Activated T-cell treated with anti-CD3 and anti-CD28 coated beads for 4 hours (primary cell): ENCODE data around the gene FBXO44.
A peak's percentile ranks its signal among the peaks of the same experiment; 100 is the strongest.

Source experiments
- DNase-seq: peaks from one replicate; pipeline ENCODE4 v3.0.0-alpha.2; 2020

The FBXO44 gene

GRCh38 chr1:11661103-11661502 is 6.4 kb downstream of the FBXO44 start:
- no peak for DNase-seq

DNA sequence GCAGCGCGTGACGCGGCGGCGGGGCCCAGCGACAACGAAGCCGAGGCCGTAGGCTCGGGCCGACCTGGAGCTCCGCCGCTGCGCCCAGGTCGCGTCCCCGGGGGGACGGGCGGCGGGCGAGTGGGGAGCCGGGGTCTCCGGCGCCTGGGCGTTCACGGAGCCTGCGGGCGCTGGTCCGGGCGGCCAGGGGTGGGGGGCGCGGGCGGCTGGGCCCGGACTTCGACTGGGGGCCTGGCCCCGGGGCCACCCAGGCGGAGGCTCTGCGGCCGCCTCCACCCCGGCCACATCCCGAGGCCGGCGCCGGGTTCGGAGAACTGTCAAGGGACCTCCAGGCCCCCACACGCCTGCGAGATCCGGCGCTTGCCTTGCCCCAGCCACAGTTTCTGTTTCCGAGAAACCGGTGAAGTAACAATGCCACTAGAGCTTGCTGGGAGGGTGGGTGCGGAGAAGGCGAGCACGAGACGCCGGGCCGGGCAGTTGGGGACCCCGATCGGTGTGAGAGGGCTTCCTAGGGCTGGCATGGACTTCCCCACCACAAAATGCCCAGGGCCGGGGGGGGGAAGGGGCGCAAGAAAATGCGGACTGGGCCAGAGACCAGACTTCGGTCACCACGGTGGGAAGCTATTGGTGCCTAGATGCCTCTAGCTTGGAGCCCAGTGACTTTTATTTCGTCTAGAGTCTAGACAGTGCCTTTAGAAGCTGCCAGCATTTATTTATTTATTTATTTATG is 9.8 kb downstream of the FBXO44 start:
- peak; percentile 53 for DNase-seq

- no peak for DNase-seq
Observed at GRCh38 chr1:11668516-11668915, 13.8 kb downstream of the FBXO44 start.

GRCh38 chr1:11670747-11671146 is 16.1 kb downstream of the FBXO44 start:
- DNase-seq, result no peak

DNA sequence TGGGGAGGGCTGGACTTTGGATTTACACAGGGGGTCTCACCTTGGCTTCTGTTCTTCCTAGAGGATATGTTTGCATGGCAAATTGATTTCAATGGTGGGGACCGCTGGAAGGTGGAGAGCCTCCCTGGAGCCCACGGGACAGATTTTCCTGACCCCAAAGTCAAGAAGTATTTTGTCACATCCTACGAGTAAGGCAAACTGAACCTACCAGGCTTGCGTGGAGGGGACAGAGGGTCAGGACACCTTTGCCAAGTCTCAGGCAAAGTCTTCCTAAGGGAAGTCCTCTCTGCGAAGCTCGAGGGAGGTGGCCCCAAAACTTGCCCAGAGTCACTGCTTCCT is 16.5 kb downstream of the FBXO44 start:
- DNase-seq, result no peak

DNA sequence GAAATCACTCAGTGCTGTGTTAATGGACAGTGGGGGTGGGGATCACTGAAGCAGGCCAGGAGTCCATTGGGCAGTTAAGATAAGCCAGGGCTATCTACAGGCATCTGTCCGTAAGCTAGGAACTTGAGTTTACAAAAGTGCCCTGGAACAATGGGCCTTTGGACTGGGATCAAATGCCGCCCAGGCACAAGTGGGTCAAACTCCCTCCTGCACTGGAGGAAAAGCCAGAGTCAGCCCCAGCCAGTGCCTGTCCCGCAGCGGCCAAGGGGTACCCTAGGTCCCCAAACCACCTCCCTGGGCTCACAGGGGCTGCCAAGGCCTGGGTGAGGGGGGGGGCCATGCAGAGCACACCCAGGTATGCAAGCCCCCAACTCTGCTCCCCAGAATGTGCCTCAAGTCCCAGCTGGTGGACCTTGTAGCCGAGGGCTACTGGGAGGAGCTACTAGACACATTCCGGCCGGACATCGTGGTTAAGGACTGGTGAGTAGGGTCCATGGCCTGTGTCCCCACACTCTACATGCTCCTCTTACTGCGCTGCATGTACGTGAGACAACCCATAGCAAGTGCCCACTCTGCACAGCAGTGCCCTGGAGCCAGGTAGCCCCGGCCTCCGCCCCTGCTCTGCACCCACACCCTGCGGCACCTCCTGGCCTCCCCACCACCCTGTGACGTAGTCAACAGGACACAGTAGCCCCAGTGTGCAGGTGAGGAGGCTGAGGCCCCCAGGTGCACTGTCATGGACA is 17.0 kb downstream of the FBXO44 start:
- DNase-seq, result no peak

- no peak for DNase-seq
Observed at GRCh38 chr1:11673089-11673769, 18.6 kb downstream of the FBXO44 start.

GRCh38 chr1:11674488-11674887 is 19.8 kb downstream of the FBXO44 start:
- DNase-seq, result no peak

DNA sequence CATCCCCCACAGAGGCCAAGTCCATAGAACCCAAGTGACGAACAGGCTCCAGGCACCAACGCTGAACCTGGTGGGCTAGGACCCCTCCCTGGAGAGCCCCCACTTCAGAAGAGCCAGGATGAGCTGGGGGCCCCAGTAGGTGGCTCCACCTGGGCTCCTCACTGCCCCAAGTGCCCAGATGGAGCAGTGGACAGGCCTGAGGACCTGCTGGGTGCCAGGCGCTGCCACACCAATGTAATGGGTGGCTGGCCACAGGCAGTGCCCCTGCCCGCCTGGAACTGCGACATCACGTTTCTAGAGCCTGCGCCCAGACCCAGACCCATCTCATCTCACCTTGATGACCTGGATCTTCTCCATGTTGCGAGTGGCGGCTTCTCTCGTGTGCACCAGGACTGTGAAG is 20.6 kb downstream of the FBXO44 start:
- DNase-seq, result no peak

GRCh38 chr1:11676386-11677103 is 21.9 kb downstream of the FBXO44 start:
- DNase-seq, result no peak

- DNase-seq, result no peak
Observed at GRCh38 chr1:11678442-11678841, 23.8 kb downstream of the FBXO44 start.

DNA sequence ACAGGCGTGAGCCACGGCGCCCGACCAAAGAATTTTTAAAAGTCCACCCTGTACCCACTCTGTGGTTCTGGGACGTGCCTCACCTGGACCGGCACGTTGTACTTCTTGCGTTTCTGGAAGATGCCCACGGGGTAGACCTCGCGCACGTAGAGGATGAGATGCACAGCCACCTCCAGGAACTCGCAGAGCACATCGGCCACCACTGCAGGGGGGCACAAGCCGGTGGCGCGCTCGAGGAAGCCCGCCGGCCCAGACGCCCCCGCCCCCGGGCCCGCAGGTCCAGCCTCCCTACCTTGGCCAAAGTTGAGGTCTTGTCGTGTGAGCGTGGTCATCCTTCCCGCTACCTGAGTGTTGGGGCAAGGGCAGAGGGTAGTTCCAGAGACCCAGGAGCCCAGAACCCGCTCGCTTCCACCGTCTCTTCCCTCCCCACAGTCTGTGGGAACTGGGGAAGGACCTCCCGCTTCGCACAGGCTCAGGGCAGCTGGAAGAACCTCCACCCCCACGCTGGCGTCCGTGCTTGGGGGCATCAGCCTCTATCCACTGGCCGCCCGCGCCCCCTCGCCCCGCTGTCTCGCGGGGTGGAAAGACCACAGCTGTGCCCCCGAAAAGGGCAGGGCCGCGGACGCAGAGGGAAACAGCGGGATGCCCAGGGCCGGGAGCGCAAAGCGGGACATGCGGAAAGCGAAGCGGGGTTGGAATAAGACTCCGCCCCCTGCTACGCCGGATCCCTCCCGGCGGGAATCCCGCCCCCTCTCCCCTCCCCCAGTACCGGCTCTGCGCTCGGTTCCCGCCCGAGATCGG is 25.8 kb downstream of the FBXO44 start:
- no peak for DNase-seq

DNA sequence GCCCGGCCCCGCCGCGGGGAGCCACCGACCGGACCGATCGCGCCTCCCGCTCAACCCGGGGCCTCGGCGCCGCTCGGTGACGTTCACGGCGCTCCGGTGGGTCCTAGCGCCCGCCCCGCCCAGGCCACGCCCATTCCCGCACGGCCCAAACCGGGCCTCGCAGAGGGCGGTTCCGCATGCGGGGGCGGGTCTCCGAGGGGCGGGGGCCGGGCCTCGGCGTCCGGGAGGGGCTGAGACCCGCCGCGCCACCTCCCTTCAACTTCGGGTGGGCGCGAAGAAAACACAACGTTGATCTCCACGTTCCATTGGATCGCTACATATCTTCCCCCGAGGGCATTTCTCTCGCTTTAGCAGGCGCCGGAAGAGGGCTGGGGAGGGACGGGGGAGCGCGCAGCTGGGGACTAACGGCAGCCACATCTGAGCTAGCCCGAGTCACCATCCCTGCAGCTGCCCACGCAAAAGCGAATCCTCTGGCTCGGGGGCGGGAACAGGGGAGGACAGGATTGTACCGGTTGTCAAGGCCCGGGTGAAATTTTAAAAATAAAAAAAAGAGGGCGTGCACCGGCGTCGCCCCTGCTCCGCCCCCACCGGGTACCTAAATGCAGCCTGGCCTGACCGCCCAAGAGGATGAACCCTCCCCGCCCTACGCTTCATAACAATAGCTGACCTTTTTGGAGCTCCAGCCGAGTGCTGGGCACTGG is 26.5 kb downstream of the FBXO44 start, which contains the start of gene MAD2L2:
TSS of gene MAD2L2 (minus strand) at position 78 of the 701 bp plus-strand sequence. CDS start 547 bp downstream, outside the sequence.
- peak; percentile 88 for DNase-seq

GRCh38 chr1:11682287-11682771 is 27.7 kb downstream of the FBXO44 start:
- no peak for DNase-seq

DNA sequence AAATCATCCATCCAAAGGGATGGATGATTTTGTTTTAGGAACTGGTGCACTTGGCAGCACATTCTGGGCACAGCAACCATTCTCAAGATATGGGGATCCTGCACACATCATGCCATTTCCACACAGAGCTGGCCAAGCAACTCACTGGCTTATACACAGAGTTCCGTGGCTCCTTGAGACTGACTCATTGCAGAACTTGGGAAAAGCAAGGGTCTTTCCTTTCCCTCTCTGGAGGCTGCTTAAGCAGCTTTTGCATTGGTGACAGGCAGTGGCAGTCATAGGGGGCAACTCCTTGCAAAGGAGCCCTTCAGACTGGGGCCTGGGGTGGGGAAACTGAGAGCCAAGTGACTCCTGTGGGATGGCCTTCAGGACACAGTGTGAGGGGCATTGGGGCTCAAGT is 28.1 kb downstream of the FBXO44 start:
- DNase-seq, result no peak

DNA sequence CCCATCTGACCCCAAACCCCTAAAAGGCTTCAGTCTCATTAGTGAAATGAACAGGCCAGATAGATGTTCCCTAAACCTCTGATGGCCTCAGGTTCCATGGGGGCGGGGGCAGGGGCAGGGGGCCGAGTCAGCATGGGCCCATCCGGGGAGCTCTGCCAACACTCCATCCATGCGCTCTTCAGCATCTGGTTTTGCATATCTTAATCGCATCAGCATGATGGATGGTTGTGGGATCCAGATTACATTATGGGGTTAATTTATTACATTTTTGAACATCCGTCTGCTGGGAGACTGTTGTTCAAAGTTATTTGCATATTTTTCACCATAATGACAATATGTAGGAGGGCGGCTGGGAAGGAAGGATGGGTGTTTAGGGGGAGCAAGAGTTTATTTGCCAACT is 29.4 kb downstream of the FBXO44 start:
- DNase-seq, result no peak

GRCh38 chr1:11685210-11685752 is 30.6 kb downstream of the FBXO44 start:
- DNase-seq, result no peak

- DNase-seq, result no peak
Observed at GRCh38 chr1:11688506-11688905, 33.8 kb downstream of the FBXO44 start.

GRCh38 chr1:11690397-11691301 is 36.0 kb downstream of the FBXO44 start:
- DNase-seq, result no peak

- no peak for DNase-seq
Observed at GRCh38 chr1:11691302-11691914, 36.7 kb downstream of the FBXO44 start, which contains the start of gene DRAXIN. Gene DRAXIN (plus strand): TSS chr1:11691710. CDS start chr1:11706259, 14,549 bp downstream.
